GM23248 (cell line): ENCODE measurements around the gene NFKBIB.

Source experiments
- EZH2 ChIP-seq: fragments of 200-600 bp; sonication (generic); IDR thresholded peaks from 2 replicates; pipeline ENCODE4 v1.6.1; 2018; ENCODE audit warnings: antibody characterized with exemption, mild to moderate bottlenecking; ENCODE audit not compliant: insufficient read depth, poor library complexity, severe bottlenecking
- EZH2phosphoT487 ChIP-seq: fragments of 200-600 bp; sonication (generic); IDR thresholded peaks from 2 replicates; pipeline ENCODE4 v1.6.1; 2018; ENCODE audit warnings: antibody characterized with exemption, moderate library complexity, mild to moderate bottlenecking, low read depth; ENCODE audit not compliant: insufficient read depth

GRCh38 chr19:38852231-38853044 is 47.3 kb upstream of the NFKBIB start:
- TF ChIP-seq EZH2 (no peak), EZH2phosphoT487 (no peak)
